ENCODE measurements around the gene FOXO6. TPM values are rescaled to one million over a fixed set of nuclear protein-coding genes. Genes with fewer than 3 reads are reported as not detected.

The FOXO6 gene
- total RNA-seq, 1 experiment from 2014 or later = 6.1 TPM

GRCh38 chr1:41361495-41362356, 492 bp downstream of the FOXO6 start:
- H3K9me3 ChIP-seq (ENCODE audit: low read depth, low read length, poor library complexity, severe bottlenecking) = no peaks in the 10 kb centered on the region
- CTCF ChIA-PET = interaction anchor here (0.6 to 0.7 kb wide), 2 partner anchors 17 to 20 kb away, joined by 6 read pairs; no protein-coding TSS in a partner anchor
- POLR2A ChIA-PET (ENCODE audit: low non-redundant PET) = no interaction called here
- peaks cover 38% of the 10 kb centered on the region for H3K4me1 ChIP-seq (ENCODE audit: insufficient read depth, low read length, poor library complexity, severe bottlenecking)
- H3K27ac ChIP-seq (ENCODE audit: low read depth, low read length, poor library complexity, severe bottlenecking) = peak overlapping the region; percentile 73
- no peak for TF ChIP-seq CTCF (conservative IDR thresholded peaks at IDR 0.05; ENCODE audit: low read depth, low read length)
- no peak for TF ChIP-seq EZH2 (IDR thresholded peaks at IDR 0.05; ENCODE audit: borderline replicate concordance, low read depth, low read length, poor library complexity, severe bottlenecking)
- BruUV-seq (replicated peaks) = no TSS peak
- no peak for DNase-seq (ENCODE audit: low spot score)
- H3K27me3 ChIP-seq (replicated peaks; ENCODE audit: insufficient read depth, low read depth, low read length, poor library complexity) = no peaks in the 10 kb centered on the region
- peak overlapping the region; percentile 77 for H3K4me3 ChIP-seq (ENCODE audit: low read depth, low read length, poor library complexity, severe bottlenecking)
- no peaks in the 10 kb centered on the region for H3K36me3 ChIP-seq (ENCODE audit: insufficient read depth, low read length, poor library complexity, severe bottlenecking)
- intact Hi-C loops (cut with micrococcal nuclease; ENCODE audit: unreplicated experiment) = loop anchor here (5.0 kb wide), 1 partner anchor 56 kb away; no protein-coding TSS in a partner anchor

GRCh38 chr1:41362357-41362721, 1.1 kb downstream of the FOXO6 start:
- POLR2A ChIA-PET (ENCODE audit: low non-redundant PET) = no interaction called here
- TF ChIP-seq CTCF (conservative IDR thresholded peaks at IDR 0.05; ENCODE audit: low read depth, low read length) (no peak), EZH2 (IDR thresholded peaks at IDR 0.05; ENCODE audit: borderline replicate concordance, low read depth, low read length, poor library complexity, severe bottlenecking) (no peak)
- DNase-seq (ENCODE audit: low spot score) = no peak
- no peaks in the 10 kb centered on the region for H3K36me3 ChIP-seq (ENCODE audit: insufficient read depth, low read length, poor library complexity, severe bottlenecking)
- BruUV-seq (replicated peaks) = no TSS peak
- CTCF ChIA-PET = no interaction called here
- H3K4me1 ChIP-seq (ENCODE audit: insufficient read depth, low read length, poor library complexity, severe bottlenecking) = peaks cover 44% of the 10 kb centered on the region
- H3K4me3 ChIP-seq (ENCODE audit: low read depth, low read length, poor library complexity, severe bottlenecking) = peak overlapping the region; percentile 77
- no peaks in the 10 kb centered on the region for H3K27me3 ChIP-seq (replicated peaks; ENCODE audit: insufficient read depth, low read depth, low read length, poor library complexity)
- intact Hi-C loops (cut with micrococcal nuclease; ENCODE audit: unreplicated experiment) = loop anchor here (5.0 kb wide), 1 partner anchor 55 kb away; no protein-coding TSS in a partner anchor
- H3K27ac ChIP-seq (ENCODE audit: low read depth, low read length, poor library complexity, severe bottlenecking) = peak overlapping the region; percentile 73
- no peaks in the 10 kb centered on the region for H3K9me3 ChIP-seq (ENCODE audit: low read depth, low read length, poor library complexity, severe bottlenecking)

- BruUV-seq (replicated peaks) = no TSS peak
These were observed 1.7 kb downstream of the FOXO6 start for GRCh38 chr1:41362749-41363590.

More at GRCh38 chr1:41362749-41363590, 1.7 kb downstream of the FOXO6 start:
- Histone ChIP-seq H3K27me3 (replicated peaks; ENCODE audit: insufficient read depth, low read depth, low read length, poor library complexity) (no peaks in the 10 kb centered on the region), H3K9me3 (ENCODE audit: low read depth, low read length, poor library complexity, severe bottlenecking) (no peaks in the 10 kb centered on the region), H3K36me3 (ENCODE audit: insufficient read depth, low read length, poor library complexity, severe bottlenecking) (no peaks in the 10 kb centered on the region), H3K4me3 (ENCODE audit: low read depth, low read length, poor library complexity, severe bottlenecking) (peak overlapping the region; percentile 77), H3K4me1 (ENCODE audit: insufficient read depth, low read length, poor library complexity, severe bottlenecking) (peaks cover 50% of the 10 kb centered on the region), H3K27ac (ENCODE audit: low read depth, low read length, poor library complexity, severe bottlenecking) (peak overlapping the region; percentile 73)
- ChIA-PET CTCF (no interaction called here), POLR2A (ENCODE audit: low non-redundant PET) (no interaction called here)
- no peak for TF ChIP-seq EZH2 (IDR thresholded peaks at IDR 0.05; ENCODE audit: borderline replicate concordance, low read depth, low read length, poor library complexity, severe bottlenecking)
- no peak for TF ChIP-seq CTCF (conservative IDR thresholded peaks at IDR 0.05; ENCODE audit: low read depth, low read length)
- intact Hi-C loops (cut with micrococcal nuclease; ENCODE audit: unreplicated experiment) = loop anchor here (5.0 kb wide), 1 partner anchor 54 kb away; no protein-coding TSS in a partner anchor
- DNase-seq (ENCODE audit: low spot score) = no peak
